Sigmoid colon (tissue), 7 donors: ENCODE results near the gene PLXNA4. TPM values are rescaled to one million over a fixed set of nuclear protein-coding genes. Genes with fewer than 3 reads are reported as not detected.

Source experiments
- DNase-seq: peaks from one replicate; pipeline ENCODE4 v3.0.0-alpha.2; 2019
- H3K27ac ChIP-seq, 4 donors: fragments of 200-600 bp; sonication (generic); one replicate each; pipeline ENCODE4 v1.5.1; 2016 to 2019; ENCODE audit warnings: mild to moderate bottlenecking in 1 of 4
- H3K27me3 ChIP-seq, 3 donors: fragments of 200-600 bp; sonication (generic); one replicate each; pipeline ENCODE4 v1.5.1; 2019; ENCODE audit warnings: mild to moderate bottlenecking in 1 of 3
- H3K36me3 ChIP-seq, 4 donors: fragments of 200-600 bp; sonication (generic); one replicate each; pipeline ENCODE4 v1.5.1; 2016 to 2019
- H3K4me1 ChIP-seq, 4 donors: fragments of 200-600 bp; sonication (generic); one replicate each; pipeline ENCODE4 v1.5.1; 2017 to 2019
- H3K4me3 ChIP-seq, 4 donors: fragments of 200-600 bp; sonication (generic); one replicate each; pipeline ENCODE4 v1.5.1; 2017 to 2019; ENCODE audit warnings: mild to moderate bottlenecking in 2 of 4, moderate library complexity in 1 of 4
- H3K9me3 ChIP-seq, 4 donors: fragments of 200-600 bp in 3 of 4; sonication (generic) in 3 of 4; one replicate each; pipeline versions ENCODE4 v1.5.1 to v1.6.1; 2013 to 2019
- CTCF ChIP-seq, 4 experiments: fragments of 450-650 bp in 3 of 4; fragments of 200-600 bp in 1 of 4; IDR thresholded peaks; one replicate each; pipeline ENCODE4 v1.5.1; 2016 to 2019; ENCODE audit warnings: antibody characterized with exemption in 4 of 4, mild to moderate bottlenecking in 3 of 4, moderate library complexity in 2 of 4
- EP300 ChIP-seq, 4 donors: sonication (generic); formaldehyde crosslinking; IDR thresholded peaks; one replicate each; pipeline ENCODE4 v1.6.1; 2017; ENCODE audit warnings: antibody characterized with exemption in 4 of 4
- POLR2A ChIP-seq, 2 donors: fragments of 450-650 bp; IDR thresholded peaks; one replicate each; pipeline ENCODE4 v1.6.1; 2016; ENCODE audit warnings: antibody characterized with exemption in 2 of 2, mild to moderate bottlenecking in 2 of 2, moderate library complexity in 2 of 2
- POLR2AphosphoS5 ChIP-seq, 4 donors: sonication (generic); formaldehyde crosslinking; IDR thresholded peaks; one replicate each; pipeline ENCODE4 v1.6.1; 2017; ENCODE audit warnings: antibody characterized with exemption in 4 of 4
- WGBS, 2 donors: extraction: QIAGEN DNeasy Blood & Tissue Kit; methylation state at CpG; one replicate each; pipeline ENCODE4 v1.1.7; 2013; 5-methylcytosine and 5-hydroxymethylcytosine counted together
- intact Hi-C: fragments of 100-400 bp; cut with DNase I; formaldehyde crosslinking; loops from one replicate; pipeline ENCODE4 v1.15.1; 2023
- polyA plus RNA-seq, 3 donors: library from polyadenylated mRNA; stranded (reverse); fragments of 200-250 nt; gene quantifications; one replicate each; pipeline ENCODE4 v1.2.3, GENCODE V29; 2013
- total RNA-seq, 4 donors: library from RNA; depleted of rRNA; stranded (reverse); fragments of >200 nt; gene quantifications; one replicate each; pipeline ENCODE4 v1.1.0, GENCODE V29; 2016
- donor health status: healthy with polysubstance abuse.
- donor health status: Bipolar disorder and iron deficiency.
- donor health status: healthy.

The PLXNA4 gene
- total and polyA plus RNA-seq, 7 donors, result under 0.01 to 10.5 (median 3.7) TPM; not detected in 1

- peaks cover 0 to 29% (median 15%) of the 10 kb centered on the region in 4 donors for H3K4me1 ChIP-seq
- intact Hi-C loops, result no loop called here
- H3K4me3 ChIP-seq, result no peak overlapping the region
- H3K27me3 ChIP-seq, result no peaks in the 10 kb centered on the region
- no peaks in the 10 kb centered on the region for H3K9me3 ChIP-seq
- no peak for TF ChIP-seq CTCF (IDR thresholded peaks at IDR 0.05)
- 53 to 65% methylated on average over 5 of the region's 5 CpGs for WGBS, 2 donors
- peak overlapping the region in 1 of 4 donors; percentile 2 for H3K27ac ChIP-seq
- DNase-seq, result no peak
- H3K36me3 ChIP-seq, result no peaks in the 10 kb centered on the region
These were observed 299.1 kb downstream of the PLXNA4 start for GRCh38 chr7:132276976-132277725.

- TF ChIP-seq CTCF (IDR thresholded peaks at IDR 0.05) (no peak), POLR2AphosphoS5 (IDR thresholded peaks at IDR 0.05) (no peak), POLR2A (IDR thresholded peaks at IDR 0.05) (no peak), EP300 (IDR thresholded peaks at IDR 0.05) (no peak)
- DNase-seq, result no peak
- no peaks in the 10 kb centered on the region for H3K9me3 ChIP-seq
- no peak overlapping the region for H3K4me3 ChIP-seq
- no peak overlapping the region for H3K27ac ChIP-seq
- no peaks in the 10 kb centered on the region for H3K27me3 ChIP-seq
- intact Hi-C loops, result no loop called here
- no peaks in the 10 kb centered on the region for H3K36me3 ChIP-seq
- 3 to 26% methylated on average over 3 of the region's 3 CpGs for WGBS, 2 donors
- H3K4me1 ChIP-seq, result peaks cover 0 to 29% (median 15%) of the 10 kb centered on the region in 4 donors
These were observed 300.0 kb downstream of the PLXNA4 start for GRCh38 chr7:132276234-132276630.

- no peak for DNase-seq
These were observed 300.6 kb downstream of the PLXNA4 start for GRCh38 chr7:132275416-132276233.

GRCh38 chr7:132272763-132273371 lies 303.4 kb downstream of the PLXNA4 start:
- H3K27ac ChIP-seq, result no peak overlapping the region
- H3K27me3 ChIP-seq, result no peaks in the 10 kb centered on the region
- H3K4me3 ChIP-seq, result no peak overlapping the region
- H3K9me3 ChIP-seq, result no peaks in the 10 kb centered on the region
- TF ChIP-seq CTCF (IDR thresholded peaks at IDR 0.05) (no peak), EP300 (IDR thresholded peaks at IDR 0.05) (no peak), POLR2AphosphoS5 (IDR thresholded peaks at IDR 0.05) (no peak), POLR2A (IDR thresholded peaks at IDR 0.05) (no peak)
- intact Hi-C loops, result no loop called here
- peaks cover 0 to 22% (median 15%) of the 10 kb centered on the region in 4 donors for H3K4me1 ChIP-seq
- no peak for DNase-seq
- H3K36me3 ChIP-seq, result no peaks in the 10 kb centered on the region
- 76 to 90% methylated on average over 9 of the region's 9 CpGs for WGBS, 2 donors

More at GRCh38 chr7:132275416-132276233, 300.6 kb downstream of the PLXNA4 start:
- peaks cover 0 to 29% (median 15%) of the 10 kb centered on the region in 4 donors for H3K4me1 ChIP-seq
- no peaks in the 10 kb centered on the region for H3K36me3 ChIP-seq
- 58 to 77% methylated on average over 4 of the region's 4 CpGs for WGBS, 2 donors
- H3K27me3 ChIP-seq, result no peaks in the 10 kb centered on the region
- intact Hi-C loops, result no loop called here
- no peak overlapping the region for H3K4me3 ChIP-seq
- no peaks in the 10 kb centered on the region for H3K9me3 ChIP-seq
- no peak for TF ChIP-seq CTCF (IDR thresholded peaks at IDR 0.05)
- TF ChIP-seq EP300 (IDR thresholded peaks at IDR 0.05), result no peak
- no peak for TF ChIP-seq POLR2AphosphoS5 (IDR thresholded peaks at IDR 0.05)
- no peak for TF ChIP-seq POLR2A (IDR thresholded peaks at IDR 0.05)
- no peak overlapping the region for H3K27ac ChIP-seq
